Tibial nerve (tissue), 4 donors: ENCODE results near the gene APOL2.
"Not testable (repeated sequence)": the region's sequence is repeated elsewhere in the genome, so short reads cannot be mapped to it uniquely, and the experiment has no call there.

Experiments used
- CTCF ChIP-seq, 5 experiments: fragments of 200-600 bp in 3 of 5; fragments of 450-650 bp in 2 of 5; sonication (generic) in 3 of 5; IDR thresholded peaks; one replicate each; pipeline ENCODE4 v1.5.1; 2016 to 2019; ENCODE audit warnings: antibody characterized with exemption in 5 of 5, mild to moderate bottlenecking in 3 of 5, moderate library complexity in 2 of 5
- EP300 ChIP-seq, 2 donors: sonication (generic); formaldehyde crosslinking; IDR thresholded peaks; one replicate each; pipeline ENCODE4 v1.6.1; 2017; ENCODE audit warnings: antibody characterized with exemption in 2 of 2, mild to moderate bottlenecking in 1 of 2
- POLR2A ChIP-seq, 2 donors: fragments of 450-650 bp; IDR thresholded peaks; one replicate each; pipeline ENCODE4 v1.6.1; 2017; ENCODE audit warnings: antibody characterized with exemption in 2 of 2, mild to moderate bottlenecking in 2 of 2, moderate library complexity in 2 of 2

- not testable (repeated sequence) for TF ChIP-seq CTCF, EP300, POLR2A (IDR thresholded peaks at IDR 0.05)
These were observed 9.7 kb downstream of the APOL2 start for GRCh38 chr22:36229649-36230048.
